ENCODE results near the gene SDHA.

DNA sequence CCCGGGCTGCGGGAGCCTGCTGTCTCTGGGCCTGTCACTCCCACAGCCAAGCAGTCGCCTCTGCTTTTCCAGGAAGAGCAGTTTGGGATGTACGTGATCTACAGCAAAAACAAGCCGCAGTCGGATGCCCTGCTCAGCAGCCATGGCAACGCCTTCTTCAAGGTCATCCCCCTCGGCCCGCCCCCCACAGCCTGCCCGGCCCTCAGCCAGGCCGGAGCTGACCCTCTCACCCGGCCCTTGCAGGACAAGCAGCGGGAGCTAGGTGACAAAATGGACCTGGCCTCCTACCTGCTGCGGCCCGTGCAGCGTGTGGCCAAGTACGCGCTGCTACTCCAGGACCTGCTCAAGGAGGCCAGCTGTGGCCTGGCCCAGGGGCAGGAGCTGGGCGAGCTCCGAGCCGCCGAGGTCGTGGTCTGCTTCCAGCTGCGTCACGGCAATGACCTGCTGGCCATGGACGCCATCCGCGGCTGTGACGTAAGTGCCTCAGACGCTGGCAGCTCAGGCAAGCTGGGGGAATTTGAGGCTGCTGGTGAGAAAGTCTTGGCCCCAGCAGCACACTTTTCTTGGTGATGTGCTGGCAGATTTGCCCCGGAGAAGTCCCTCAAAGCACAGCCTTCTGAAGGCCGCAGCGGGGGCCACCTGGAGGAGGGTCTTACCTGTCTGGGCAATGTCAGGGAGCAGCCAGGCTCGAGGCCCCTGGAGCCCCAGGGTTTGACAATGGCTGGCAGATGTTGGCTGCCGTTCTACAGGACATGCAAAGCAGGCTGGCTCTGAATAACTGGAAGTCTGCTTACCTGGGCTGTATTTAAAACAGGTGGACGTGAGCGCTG is 46.9 kb upstream of the SDHA start:
- TF ChIP-seq, protein P1, sequence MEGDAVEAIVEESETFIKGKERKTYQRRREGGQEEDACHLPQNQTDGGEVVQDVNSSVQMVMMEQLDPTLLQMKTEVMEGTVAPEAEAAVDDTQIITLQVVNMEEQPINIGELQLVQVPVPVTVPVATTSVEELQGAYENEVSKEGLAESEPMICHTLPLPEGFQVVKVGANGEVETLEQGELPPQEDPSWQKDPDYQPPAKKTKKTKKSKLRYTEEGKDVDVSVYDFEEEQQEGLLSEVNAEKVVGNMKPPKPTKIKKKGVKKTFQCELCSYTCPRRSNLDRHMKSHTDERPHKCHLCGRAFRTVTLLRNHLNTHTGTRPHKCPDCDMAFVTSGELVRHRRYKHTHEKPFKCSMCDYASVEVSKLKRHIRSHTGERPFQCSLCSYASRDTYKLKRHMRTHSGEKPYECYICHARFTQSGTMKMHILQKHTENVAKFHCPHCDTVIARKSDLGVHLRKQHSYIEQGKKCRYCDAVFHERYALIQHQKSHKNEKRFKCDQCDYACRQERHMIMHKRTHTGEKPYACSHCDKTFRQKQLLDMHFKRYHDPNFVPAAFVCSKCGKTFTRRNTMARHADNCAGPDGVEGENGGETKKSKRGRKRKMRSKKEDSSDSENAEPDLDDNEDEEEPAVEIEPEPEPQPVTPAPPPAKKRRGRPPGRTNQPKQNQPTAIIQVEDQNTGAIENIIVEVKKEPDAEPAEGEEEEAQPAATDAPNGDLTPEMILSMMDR (IDR thresholded peaks at IDR 0.05 in 2 of 3, conservative IDR thresholded peaks at IDR 0.05 in 1 of 3; ENCODE audit: insufficient read depth in 2 of 3, low read depth in 1 of 3, low read length in 3 of 3), result no peak
- TF ChIP-seq CHD2 (IDR thresholded peaks at IDR 0.05; ENCODE audit: low read depth, low read length) (no peak), NR3C1 (CRISPR knock-in tag; IDR thresholded peaks at IDR 0.05) (no peak), NFIC (IDR thresholded peaks at IDR 0.05) (no peak), STAT5B (CRISPR knock-in tag; IDR thresholded peaks at IDR 0.05) (no peak), MAFK (IDR thresholded peaks at IDR 0.05; ENCODE audit: low read length) (no peak), USF1 (CRISPR knock-in tag; IDR thresholded peaks at IDR 0.05) (no peak), ELK1 (CRISPR knock-in tag; IDR thresholded peaks at IDR 0.05) (no peak), ZNF830 (CRISPR knock-in tag; IDR thresholded peaks at IDR 0.05) (no peak), ETV6 (IDR thresholded peaks at IDR 0.05; ENCODE audit: borderline replicate concordance in 1 of 2, low read depth in 2 of 2, low read length in 1 of 2) (no peak), ETV6 (CRISPR knock-in tag; IDR thresholded peaks at IDR 0.05; ENCODE audit: borderline replicate concordance) (no peak), ARNT (IDR thresholded peaks at IDR 0.05) (no peak), ZNF3 (CRISPR knock-in tag; IDR thresholded peaks at IDR 0.05) (no peak)

All from K562 (cell line).